ENCODE measurements around the gene OGT.

DNA sequence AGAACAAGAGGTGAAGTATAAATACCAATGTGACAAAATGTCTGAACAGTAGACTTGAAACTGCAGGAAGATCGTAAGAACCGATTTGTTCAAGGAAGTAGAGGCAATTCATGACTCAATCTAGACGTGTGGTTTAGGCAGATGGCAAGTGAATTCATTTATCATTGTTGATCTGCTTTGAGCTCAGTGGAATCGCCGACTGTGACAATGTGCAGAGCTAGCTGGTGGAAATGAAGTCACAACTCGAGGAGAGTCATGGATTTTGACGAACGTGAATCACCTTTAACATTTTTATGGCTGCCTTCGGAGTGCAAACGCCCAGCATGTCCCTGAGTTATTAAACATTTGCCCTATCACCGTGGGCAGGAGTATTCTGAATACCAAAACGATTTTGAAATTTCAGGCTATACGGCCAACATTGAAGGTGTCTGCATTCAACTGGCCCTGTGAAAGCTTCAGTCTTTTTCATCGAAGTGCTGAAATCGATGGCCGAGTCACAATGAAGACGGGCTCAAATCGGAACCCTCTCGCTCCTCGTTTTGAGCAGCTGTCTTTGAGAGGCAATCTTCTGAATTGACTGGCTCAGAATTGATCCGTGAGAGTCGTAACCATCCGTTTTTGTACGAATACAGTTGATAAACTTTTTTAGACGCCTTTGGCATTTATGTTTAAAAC lies 689 bp upstream of the OGT start:
- TF ChIP-seq, protein P1, sequence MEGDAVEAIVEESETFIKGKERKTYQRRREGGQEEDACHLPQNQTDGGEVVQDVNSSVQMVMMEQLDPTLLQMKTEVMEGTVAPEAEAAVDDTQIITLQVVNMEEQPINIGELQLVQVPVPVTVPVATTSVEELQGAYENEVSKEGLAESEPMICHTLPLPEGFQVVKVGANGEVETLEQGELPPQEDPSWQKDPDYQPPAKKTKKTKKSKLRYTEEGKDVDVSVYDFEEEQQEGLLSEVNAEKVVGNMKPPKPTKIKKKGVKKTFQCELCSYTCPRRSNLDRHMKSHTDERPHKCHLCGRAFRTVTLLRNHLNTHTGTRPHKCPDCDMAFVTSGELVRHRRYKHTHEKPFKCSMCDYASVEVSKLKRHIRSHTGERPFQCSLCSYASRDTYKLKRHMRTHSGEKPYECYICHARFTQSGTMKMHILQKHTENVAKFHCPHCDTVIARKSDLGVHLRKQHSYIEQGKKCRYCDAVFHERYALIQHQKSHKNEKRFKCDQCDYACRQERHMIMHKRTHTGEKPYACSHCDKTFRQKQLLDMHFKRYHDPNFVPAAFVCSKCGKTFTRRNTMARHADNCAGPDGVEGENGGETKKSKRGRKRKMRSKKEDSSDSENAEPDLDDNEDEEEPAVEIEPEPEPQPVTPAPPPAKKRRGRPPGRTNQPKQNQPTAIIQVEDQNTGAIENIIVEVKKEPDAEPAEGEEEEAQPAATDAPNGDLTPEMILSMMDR (conservative IDR thresholded peaks at IDR 0.05; ENCODE audit: low read depth, low read length) = no peak
- no peak for TF ChIP-seq EZH2 (IDR thresholded peaks at IDR 0.05; ENCODE audit: borderline replicate concordance, low read depth, low read length, poor library complexity, severe bottlenecking)
